Keratinocyte (primary cell): ENCODE results near the gene NGF.

Source experiments
- CTCF ChIP-seq, 3 experiments: IDR thresholded peaks in 1 of 3; conservative IDR thresholded peaks in 1 of 3; optimal IDR thresholded peaks in 1 of 3; 2 replicates in 2 of 3; 3 replicates in 1 of 3; pipeline versions ENCODE3 to v1.5.1; 2011; ENCODE audit warnings: low read length in 3 of 3, mild to moderate bottlenecking in 3 of 3, moderate library complexity in 2 of 3, control low read depth in 1 of 3, inconsistent platforms in 1 of 3; ENCODE audit not compliant: insufficient read depth in 2 of 3; ENCODE audit errors: extremely low read depth in 1 of 3
- EZH2 ChIP-seq: IDR thresholded peaks from one replicate; pipeline ENCODE4 v1.6.1; 2012; ENCODE audit warnings: inconsistent platforms, mild to moderate bottlenecking, low read length, moderate library complexity

GRCh38 chr1:115356356-115356755 lies 18.3 kb upstream of the NGF start:
- TF ChIP-seq CTCF (optimal IDR thresholded peaks at IDR 0.05 in 1 of 3, IDR thresholded peaks at IDR 0.05 in 1 of 3, conservative IDR thresholded peaks at IDR 0.05 in 1 of 3; ENCODE audit: extremely low read depth in 1 of 3, insufficient read depth in 2 of 3, low read length in 3 of 3): no peak
- no peak for TF ChIP-seq EZH2
